HL-60 (cell line): Measurements from ENCODE around the gene AKAP8.

Experiments
- CTCF ChIP-seq: IDR thresholded peaks from one replicate; pipeline ENCODE4 v1.5.1; 2011; ENCODE audit warnings: low read length, control low read depth, inconsistent platforms; ENCODE audit not compliant: insufficient read depth
- GABPA ChIP-seq: IDR thresholded peaks from 2 replicates; pipeline ENCODE4 v1.6.1; 2012; ENCODE audit warnings: low read depth
- POLR2AphosphoS5 ChIP-seq: IDR thresholded peaks from 2 replicates; pipeline ENCODE4 v1.6.1; 2012; ENCODE audit warnings: low read depth
- SPI1 ChIP-seq: IDR thresholded peaks from 2 replicates; pipeline ENCODE4 v1.6.1; 2012; ENCODE audit warnings: low read depth, mild to moderate bottlenecking, borderline replicate concordance

DNA sequence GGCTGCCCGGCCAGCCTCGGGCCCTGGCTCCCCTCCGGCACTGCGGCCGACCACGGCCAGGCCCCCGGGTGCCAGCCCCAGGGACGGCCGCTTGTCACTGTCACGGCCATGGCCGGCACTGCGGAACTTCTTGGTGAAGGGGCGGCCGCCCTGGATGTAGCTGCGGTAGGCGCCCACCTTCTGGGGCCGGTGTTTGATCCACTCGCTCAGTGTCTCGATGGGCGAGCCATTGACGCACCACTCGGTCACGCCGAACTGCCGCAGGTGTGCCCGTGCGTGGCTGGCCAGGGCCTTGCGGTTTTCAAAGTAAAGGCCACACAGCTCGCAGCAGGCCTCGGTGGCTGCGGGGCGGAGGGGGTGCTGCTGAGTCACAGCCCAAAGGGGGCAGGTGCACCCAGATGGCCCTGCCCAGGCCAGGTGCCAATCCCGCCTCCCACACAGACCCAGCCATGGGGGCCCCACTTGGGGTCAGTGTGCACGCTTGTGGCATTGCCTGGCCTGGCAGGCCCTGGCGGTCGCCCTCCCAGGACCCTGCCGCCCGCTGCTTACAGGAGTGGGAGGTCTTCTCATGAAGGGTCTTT is 45.2 kb upstream of the AKAP8 start:
- TF ChIP-seq CTCF (no peak), POLR2AphosphoS5 (no peak), SPI1 (no peak), GABPA (no peak)
